HG02943 (cell line): ENCODE data around the gene SNX25.
"Not testable (repeated sequence)": the region's sequence is repeated elsewhere in the genome, so short reads cannot be mapped to it uniquely, and the experiment has no call there.

Experiments
- ATAC-seq: cut with Tn5 transposase; IDR thresholded peaks from one replicate; pipeline ENCODE4 v1.9.1; 2021; ENCODE audit warnings: mild to moderate bottlenecking, low read depth, moderate library complexity; ENCODE audit not compliant: unreplicated experiment

SNX25 gene

DNA sequence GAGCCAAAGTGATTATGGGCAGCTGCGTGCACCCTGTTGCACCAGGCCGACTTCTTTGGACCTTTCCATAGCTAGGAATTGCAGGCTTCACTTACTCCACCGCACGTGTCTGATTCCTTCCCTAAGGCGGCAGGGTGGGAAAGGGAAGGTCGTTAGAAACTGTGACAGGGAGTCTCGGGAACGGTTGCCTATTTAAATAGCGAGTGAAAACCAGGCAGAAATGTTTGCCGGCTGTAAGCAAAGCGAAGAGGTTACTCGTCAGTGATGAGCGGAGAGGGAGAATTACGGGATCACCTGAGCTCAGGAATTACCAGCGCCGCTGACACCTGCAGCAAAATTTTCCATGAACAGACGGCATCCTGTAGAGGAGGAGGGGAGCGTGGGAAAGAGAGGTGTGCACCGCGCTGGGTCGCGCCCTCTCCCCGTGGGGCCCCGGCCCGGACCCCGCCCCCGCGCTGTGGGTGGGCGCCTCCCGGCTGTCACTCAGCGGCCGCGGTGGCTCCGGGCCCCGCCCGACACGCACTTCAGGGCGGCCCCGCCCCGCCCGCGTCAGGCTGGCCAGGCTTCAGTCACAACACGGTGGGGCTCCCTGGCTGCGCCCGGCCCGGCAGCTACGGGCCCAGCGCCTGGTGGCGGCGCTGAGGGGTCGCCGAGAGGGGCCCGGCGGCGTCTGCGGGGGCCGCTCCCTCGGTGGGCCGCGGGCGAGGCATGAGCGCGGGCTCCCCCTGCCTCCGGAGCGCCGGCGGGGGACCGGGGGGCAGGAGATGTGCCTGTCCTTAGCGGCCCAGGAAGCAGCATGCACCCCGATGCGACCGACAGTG, at the start of gene SNX25:
SNX25 (plus strand) TSS at position 568 of the 821 bp plus-strand sequence; CDS start at position 797, 229 bp downstream.
- ATAC-seq: peak; percentile 67

DNA sequence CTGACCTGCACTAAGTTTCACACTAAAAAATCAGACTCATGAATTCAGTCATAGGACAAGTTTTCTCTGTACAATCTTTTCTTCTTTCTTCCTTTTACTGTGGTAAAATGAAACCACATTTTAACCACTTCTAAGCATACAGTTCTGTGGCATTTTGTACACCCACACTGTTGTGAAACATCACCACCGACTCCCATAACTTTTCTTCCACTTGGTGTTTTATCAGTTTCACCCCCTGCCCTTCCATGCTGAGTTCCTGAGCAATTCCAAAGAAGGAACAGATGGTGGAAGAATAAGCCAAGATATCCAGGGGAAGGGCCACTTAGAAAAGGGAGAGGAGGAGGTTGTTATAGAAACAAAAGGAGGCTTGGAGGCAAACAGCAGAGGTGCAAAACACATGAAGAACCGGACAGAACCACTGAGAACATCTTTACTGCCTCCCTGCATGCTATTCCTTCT, 43.8 kb upstream of the SNX25 start:
- peak; percentile 79 for ATAC-seq

DNA sequence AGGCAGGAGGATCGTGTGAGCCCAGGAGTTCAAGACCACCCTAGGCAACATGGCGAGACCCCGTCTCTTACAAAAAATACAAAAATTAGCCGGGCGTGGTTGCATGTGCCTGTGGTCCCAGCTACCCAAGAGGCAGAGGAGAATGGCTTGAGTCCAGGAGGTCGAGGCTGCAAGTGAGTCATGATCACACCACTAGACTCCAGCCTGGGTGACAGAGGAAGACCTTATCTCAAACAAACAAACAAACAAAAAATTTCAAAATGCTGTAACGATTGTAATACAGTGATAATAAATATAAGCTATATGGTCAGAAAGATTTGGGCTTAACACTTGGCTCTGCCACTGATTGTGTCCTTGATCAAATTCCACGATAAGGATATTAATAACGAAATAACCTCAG, 42.2 kb upstream of the SNX25 start:
- no peak for ATAC-seq

DNA sequence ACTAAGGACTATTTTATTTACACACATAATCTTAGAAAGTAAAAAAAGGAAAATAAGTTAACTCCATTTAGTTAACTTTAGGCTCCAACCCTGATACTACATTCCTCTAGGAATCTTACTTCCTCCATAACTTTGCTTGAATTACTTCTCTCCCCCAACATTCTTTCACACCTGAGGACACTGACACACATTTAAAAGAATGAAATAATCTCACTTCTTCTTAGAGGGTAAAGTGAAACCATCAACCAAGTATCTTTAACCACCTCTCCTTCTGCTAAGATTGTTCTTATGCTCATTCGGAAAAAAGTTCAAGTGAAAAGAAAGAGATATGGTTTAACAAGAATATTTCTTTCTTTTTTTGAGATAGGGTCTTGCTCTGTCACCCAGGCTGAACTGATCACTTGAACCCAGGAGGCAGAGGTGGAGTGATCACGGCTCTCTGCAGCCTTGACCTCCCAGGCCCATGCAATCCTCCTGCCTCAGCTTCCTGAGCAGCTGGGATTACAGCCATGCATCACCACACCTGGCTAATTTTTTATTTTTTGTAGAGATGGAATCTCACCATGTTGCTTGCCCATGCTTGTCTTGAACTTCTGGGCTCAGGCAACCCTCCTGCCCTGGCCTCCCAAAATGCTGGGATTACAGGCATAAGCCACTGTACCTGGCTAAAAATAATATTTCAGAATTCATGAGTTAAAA, 37.9 kb upstream of the SNX25 start:
- ATAC-seq: peak; percentile 83

DNA sequence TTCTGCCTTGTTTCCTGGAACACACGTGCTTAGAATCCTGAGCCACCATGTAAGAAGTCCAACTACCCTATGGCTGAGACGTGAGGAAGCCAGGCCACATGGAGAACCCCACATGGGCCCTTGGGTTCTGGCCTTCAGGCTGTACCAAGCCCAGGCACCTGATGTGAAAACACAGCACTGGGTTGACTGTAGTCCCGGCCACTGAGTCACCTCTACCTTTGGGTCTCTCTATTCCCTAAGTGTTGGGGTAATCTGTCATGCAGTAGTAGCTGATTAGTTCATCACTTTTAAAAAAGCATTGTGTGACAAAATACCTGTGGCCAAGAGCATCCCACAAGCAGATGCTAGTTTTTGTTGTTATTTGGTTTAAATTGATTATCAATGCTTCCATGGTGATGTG, 29.9 kb upstream of the SNX25 start:
- ATAC-seq: no peak

DNA sequence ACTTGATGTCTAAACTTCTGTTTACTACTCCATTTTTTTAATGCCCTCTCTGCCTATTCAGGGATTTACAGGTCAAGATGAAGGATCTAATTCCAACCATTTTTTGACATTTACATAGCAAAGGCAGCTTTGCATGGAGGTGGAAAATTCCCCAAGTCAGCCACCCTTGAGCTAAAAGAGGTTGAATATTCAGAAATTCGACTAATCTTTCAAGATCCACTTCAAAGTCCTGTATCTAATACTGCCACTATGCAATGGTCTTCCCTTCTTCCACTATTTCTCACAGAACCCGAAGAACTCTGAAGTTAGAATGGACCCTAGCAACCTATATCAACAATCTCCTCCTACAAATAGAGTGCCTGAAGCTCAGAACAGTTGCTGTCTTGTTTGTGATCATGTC, 27.2 kb upstream of the SNX25 start:
- ATAC-seq: no peak

DNA sequence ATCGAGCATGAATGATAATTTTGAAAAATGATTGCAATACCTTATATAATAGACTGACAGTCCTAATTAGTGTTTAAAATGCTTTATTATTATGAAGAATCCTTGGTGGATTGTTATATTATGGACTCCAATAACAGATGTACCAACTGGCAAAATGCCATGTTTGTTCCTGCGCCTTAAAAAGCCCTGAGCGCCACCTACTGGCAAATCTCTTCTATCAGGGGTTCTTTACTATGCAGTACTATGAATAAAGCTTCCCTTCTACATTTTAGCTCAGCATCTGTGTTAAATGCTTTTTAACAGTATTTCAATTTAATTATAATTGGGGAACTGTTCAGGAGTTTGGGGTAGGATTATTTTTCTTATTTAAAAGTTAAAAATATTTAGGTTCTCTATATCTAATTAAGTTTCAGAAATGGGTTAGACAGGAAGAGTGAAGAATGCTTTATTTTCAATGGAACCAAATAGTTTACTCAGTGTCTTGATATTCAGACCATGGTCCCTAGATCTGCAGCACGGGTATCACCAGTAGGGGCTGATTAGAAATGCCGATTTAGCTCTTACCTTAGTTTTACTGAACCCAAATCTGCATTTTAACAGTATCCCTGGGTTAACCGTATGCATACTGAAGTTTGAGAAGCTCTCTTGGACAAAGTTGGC, 25.6 kb upstream of the SNX25 start:
- ATAC-seq: no peak

DNA sequence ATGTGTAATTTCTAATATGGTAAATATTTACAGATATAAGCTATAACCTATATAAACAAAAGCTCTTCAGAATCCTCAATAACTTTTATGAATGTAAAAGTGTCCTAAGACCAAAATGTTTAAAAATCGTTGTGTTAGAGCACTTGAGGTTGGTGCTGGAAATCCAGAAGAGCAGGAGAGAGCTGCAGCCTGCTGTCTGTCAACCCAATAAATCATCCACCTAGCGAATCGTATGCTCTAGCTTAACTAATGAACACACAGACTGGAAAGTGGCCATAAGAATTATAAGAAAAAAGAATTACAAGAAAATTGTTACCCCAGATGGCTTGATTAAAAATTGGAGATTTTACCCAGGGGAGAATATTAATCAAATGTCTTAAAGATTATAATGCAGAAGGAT, 22.6 kb upstream of the SNX25 start:
- no peak for ATAC-seq

DNA sequence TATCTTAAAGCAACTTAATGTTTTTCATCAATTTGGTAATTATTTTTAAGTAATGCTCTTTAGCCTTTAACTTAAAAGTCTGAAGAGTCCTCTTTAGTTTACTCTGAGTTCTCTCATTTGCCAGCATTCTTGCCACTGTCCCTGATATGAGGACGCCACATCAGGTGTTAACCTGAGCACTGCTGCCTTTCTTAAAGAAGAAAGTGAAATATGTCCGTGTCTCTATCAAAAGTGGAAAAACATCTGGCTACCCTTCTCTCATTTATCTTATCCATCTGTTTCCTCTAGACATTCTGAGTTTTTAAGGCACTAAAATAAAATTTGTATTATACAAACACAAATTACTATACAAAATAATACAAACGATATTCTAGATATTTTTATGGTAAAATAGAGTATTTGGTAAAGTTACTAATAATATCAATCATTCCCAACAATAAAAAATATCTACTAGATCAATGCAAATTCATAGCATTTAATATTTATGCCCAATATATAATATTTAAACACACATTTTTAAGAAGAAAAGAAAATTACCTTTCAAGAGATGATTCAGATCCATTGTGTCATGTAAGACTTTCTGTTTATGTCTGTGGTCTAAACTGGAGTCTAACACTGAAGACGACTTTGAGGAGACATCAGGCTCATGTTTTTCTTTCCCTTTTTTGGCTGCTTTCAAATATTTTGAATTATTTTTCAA, 19.6 kb upstream of the SNX25 start:
- no peak for ATAC-seq

DNA sequence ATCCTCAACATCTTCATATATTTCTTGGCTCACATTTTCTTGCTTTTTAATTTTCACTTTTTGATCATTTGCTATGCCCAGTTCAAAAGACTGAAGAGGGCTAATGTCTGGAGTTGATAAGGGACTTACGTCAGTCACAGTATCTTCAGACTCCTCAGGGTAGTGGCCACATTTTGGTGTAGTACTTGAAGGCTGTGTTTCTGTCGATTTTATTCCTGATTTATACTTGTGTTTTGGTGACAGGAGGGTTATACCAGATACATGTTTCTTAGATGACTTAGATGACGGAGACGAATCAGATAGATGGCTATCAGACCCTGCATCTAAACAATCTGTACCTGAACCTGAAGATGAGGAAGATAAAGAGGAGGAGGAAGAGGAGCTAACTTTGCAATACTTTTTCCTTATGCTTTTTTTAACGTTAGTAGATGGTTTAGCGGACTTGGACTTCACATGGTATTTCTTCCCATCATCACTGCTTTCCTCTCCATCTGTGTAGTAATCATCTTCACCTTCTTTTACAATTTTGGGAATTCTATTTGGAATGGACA, 19.0 kb upstream of the SNX25 start:
- ATAC-seq: no peak

DNA sequence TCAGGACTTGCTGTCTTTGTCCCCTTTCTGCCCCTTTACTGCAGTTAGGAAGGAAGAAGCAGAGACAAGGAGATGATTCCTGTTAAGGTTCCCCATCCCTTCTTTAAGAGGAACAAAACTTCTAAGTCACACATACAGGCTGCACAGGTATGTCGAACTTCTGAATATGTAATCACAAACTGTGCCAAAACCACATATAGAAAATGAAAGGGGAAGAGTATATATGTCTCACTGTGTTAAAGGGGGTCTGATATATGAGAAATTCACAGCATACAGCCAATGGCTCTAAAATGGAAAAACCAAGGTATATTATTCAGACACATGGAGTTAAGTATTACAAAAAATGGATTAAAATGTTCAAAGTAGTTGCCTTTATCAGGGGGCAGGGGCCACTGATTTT, 17.3 kb upstream of the SNX25 start:
- peak; percentile 75 for ATAC-seq

DNA sequence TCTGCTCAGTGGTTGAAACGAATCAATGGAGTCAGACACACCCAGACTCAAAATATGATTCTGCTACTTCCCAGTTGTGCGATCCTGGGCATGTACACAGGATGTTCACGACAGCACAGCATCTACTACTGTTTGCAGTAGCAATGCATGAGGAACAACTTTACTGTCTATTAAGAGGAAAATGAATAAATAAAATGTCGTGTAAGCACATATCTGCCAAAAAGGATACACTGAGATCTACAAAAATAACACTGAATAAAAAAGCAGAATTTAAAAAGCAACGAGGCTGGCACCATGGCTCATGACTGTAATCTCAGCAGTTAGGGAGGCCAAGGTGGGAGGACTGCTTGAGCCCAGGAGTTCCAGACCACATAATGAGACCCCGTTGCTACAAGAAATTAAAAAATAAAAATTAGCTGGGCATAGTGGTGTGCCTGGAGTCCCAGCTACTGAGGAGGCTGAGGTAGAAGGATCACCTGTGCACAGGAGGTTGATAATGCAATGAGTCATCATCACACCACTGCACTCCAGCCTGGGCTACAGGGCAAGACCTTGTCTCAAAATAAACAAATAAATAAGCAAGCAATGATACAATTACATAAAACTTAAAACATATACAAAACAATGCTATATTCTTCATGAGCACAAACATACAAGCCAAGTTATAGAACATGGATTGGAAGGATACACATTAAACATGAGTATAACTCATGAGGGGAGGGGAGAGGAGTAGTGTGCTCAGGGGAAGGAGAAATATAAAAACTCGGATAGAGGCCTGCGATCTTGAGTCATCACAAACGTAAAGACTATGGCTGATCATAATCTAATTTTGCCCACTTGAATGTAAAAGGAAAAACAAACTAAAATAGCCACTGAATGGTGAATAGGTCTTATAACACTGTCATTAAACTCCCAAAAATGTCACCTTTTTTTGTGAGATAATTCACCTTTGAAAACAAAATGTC, 14.2 kb upstream of the SNX25 start:
- ATAC-seq: no peak

DNA sequence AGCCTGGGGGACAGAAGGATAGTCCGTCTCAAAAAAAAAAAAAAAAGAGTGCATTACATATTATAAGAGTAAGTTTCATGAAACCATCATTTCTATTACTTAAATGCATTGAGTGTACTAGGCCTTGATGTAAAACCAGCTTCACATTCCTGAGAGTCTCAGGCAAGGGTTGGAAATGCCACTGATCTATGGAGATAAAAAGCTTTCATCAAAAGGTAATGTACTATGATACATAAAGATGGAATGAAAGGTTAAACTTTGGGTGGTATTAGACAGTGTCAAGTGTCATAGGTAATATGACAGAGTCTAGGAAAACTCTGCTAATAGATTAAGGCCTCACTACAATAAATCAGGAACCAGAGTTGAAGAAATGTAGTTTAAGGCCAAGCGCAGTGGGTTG, 13.0 kb upstream of the SNX25 start:
- no peak for ATAC-seq

DNA sequence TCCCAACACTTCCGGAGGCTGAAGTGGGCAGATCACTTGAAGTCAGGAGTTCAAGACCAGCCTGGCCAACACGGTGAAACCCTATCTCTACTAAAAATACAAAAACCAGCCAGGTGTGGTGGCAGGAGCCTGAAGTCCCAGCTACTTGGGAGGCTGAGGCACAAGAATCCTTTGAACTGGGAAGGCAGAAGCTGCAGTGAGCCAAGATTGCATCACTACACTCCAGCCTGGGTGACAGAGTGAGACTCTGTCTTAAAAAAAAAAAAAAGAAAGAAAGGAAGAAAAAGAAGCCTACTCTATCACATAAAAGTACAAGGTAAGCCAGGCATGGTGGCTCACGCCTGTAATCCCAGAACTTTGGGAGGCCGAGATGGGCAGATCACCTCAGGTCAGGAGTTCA, 11.2 kb upstream of the SNX25 start:
- not testable (repeated sequence) for ATAC-seq

DNA sequence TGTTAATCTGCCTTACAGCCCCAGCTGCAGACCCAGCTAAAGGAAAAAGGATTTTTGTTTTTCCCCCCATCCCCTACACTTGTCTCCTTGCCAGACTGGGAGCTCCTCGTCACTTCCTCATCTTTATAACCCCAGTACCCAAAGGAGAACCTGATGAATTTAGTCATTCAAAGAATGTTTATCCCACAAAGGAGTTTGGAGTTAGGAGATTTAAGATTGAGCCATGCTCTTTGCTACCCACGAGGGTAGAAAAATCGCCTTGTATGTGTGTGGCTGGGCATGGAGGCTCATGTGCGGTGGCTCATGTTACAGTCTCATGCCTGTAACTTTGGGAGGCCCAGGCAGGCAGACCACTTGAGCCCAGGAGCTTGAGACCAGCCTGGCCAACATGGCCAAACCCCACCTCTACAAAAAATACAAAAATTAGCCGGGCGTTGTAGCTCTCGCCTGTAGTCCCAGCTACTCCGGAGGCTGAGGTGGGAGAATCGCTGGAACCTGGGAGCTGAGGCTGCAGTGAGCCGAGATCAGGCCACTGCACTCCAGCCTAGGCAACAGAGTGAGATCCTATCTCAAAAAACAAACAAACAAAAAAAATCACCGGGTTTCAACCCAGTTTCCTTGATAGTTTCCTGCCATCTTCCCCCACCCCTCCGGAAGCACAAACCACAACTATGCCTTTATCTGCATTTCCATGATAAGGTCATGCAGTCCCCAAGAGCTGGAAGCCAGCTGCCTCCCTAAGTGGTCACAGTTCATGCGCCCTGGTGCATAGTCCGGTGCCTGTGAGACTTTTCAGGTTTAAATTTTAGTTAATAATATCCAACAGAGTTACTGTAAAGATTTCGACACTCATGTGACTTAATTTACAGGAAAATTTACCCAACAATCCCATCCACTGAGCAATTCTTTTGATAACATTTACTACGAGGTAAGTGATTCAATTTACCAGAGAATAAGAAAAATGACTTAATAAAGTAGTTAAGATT, 7.1 kb upstream of the SNX25 start:
- no peak for ATAC-seq

DNA sequence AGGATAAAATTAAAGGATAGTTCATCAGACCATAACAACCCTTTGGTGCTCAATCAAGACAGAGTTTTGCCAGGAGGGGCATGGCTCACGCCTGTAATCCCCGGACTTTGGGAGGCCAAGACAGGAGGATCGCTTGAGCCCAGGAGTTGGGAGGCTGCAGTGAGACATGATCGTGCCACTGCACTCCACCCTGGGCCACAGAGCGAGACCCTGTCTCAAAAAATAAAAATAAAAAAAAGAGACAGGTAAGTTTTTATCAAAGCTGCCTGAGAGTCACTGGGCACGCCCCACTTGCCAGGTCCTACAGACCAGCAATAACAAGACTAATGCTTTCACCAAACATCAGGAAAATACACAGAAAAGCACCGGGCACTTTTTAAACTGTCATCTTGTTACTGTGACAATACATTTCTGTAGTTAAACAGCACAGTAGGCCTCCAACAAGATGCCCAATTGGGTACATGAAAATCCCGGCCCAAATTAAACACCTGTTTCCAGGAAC, 6.4 kb upstream of the SNX25 start:
- peak; percentile 3 for ATAC-seq

DNA sequence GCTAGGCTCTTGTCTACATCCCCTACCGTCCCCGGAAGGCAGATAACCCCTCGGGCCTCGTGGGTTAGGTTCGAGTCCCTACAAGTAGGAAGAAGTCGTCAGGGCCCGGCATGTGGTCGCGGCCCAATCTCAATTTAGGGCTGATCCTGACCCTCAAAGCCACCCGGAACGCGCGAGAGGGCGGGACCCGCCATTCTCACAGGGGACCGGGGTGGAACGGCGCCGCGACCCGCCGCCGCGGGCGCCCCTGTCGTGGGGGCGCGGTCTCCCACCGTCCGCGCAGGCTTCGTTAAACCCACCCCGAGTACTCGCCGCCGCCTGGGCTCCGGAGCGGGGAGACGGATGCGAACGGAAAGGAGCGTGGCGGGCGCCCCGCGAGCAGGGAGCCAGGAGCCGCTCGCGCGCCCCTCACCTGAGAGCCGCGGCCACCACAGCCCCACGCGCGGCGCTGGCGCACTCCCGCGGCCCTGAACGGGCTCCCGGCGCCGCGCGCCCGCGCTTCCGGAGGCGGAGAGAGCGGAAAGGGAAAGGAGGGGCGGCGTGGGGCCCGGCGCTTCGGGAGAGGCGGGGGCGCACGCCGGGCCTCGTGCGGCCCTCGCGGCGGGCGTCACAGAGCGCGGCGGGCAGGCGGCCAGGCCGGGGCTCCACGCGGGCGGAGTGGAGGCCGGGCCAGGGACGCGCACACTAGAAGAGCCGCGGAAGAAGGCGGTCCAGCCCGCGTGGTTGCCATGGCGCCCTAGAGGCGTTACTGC, 5.7 kb upstream of the SNX25 start, which contains the start of gene CFAP97:
CFAP97 (minus strand) TSS at position 515 of the 752 bp plus-strand sequence. CDS start 12,804 bp downstream, outside the sequence.
- ATAC-seq: peak; percentile 79
